Measurements from ENCODE around the gene SYNGAP1.

The SYNGAP1 gene

GRCh38 chr6:33405386-33405940, 14.4 kb upstream of the SYNGAP1 start:
- no peak for DNase-seq

- DNase-seq = no peak
These were observed 13.7 kb upstream of the SYNGAP1 start for GRCh38 chr6:33406126-33406525.

DNA sequence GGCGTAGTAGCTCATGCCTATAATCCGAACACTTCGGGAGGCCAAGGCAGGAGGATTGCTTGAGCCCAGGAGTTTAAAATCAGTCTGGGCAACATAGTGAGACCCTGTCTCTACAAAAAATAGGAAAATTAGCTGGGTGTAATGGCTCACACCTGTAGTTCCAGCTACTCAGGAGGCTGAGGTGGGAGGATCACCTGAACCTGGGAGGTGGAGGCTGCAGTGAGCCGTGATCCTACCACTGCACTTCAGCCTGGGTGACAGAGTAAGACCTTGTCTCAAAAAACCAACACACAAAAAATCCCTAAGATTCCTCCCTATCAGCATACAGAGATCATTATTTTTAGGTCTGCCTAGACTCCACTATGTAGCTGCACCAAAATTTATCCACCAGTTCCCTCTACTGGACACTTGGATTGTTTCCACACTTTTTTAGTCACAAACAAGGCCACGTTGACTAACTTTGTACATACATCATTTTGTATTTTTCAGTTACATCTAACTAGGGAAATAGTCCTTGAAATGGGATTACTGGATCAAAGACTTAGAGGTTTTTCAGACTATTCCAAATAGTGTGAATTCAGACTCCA, 12.6 kb upstream of the SYNGAP1 start:
- DNase-seq = no peak

DNA sequence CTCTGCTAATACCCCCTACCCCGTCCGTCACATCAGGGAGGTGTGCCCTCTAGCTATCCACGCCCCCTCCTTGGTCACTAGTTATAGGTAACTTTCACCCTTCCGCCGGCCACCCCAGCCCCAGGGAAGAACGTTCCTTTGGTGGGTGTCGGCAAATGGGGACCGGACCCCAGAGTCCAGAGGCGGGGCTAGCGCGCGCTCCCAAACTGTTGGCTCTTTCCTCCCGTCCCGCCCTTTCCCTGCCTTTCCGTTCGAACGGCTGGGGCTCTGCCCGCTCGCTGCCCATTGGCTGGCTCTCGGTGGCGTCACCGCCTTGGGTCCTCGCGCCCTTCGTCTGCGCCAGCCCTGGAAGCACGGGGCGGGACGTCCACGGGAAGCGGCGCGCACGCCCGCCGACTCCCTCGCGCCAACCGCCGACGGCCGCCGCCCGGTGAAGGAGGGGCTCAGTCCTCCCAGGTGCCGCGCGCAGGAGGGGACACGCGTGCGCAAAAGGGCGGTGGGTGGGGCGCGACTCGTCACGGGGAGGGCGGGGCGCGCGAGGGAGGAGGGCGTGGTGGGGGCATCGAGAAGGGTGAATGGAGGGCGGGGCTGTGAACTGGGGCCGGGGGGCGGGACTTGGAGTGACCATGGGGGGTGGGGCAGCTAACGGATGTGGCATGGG, 9.7 kb upstream of the SYNGAP1 start:
- DNase-seq = peak; percentile 97

- peak; percentile 88 for DNase-seq
These were observed 8.9 kb upstream of the SYNGAP1 start, which contains the start of gene PHF1 for GRCh38 chr6:33410711-33411631. PHF1 (plus strand) TSS chr6:33411014; CDS start chr6:33412264, 1,250 bp downstream.

DNA sequence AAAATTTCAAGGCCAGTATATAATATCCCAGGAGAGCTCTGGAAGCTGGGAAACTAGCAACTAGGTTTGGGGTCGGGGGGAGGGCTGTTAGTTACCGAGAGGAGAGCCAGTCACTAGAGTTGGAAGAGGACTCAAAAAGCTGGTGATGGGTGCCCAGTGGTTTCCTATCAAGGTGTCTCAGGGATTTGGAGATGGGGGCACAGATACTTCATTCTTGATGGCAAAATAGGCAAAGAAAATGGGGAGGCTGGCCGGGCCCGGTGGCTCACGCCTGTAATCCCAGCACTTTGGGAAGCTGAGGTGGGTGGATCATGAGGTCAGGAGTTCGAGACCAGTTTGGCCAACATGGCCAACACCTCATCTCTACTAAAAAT, 8.2 kb upstream of the SYNGAP1 start:
- no peak for DNase-seq

- no peak for DNase-seq
These were observed 7.5 kb upstream of the SYNGAP1 start for GRCh38 chr6:33412140-33413009.

DNA sequence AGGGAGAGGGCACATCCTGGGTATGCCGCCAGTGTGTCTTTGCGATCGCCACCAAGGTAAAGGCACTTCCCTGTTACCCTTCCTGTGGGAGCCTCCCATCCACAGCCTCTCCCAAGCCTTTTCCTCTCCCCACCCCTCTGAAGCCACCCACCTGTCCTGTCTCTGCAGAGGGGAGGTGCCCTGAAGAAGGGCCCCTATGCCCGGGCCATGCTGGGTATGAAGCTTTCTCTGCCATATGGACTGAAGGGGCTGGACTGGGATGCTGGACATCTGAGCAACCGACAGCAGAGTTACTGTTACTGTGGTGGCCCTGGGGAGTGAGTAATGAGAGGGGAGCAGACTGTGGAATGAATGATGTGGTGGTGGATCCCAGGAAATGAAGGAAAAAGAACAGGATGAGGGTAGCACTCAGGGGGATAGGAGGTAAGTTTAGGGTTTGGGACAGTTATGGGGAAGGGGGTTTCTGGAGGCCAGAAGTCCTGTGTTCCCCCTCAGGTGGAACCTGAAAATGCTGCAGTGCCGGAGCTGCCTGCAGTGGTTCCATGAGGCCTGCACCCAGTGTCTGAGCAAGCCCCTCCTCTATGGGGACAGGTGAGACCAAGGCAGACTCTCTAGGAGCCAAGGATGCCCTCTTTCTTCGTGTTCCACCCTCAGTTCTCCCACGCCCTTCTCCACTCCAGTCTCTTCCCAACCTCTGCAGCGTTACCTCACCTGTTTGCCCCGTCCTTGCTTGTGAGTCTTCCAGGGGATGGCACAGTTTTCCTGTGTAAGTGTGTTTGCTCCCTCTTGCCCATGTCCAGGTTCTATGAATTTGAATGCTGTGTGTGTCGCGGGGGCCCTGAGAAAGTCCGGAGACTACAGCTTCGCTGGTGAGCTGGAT, 6.4 kb upstream of the SYNGAP1 start:
- no peak for DNase-seq

- no peak for DNase-seq
These were observed 5.1 kb upstream of the SYNGAP1 start for GRCh38 chr6:33414592-33415271.

- DNase-seq = no peak
These were observed 4.0 kb upstream of the SYNGAP1 start for GRCh38 chr6:33415831-33416230.

GRCh38 chr6:33416386-33417127, 3.3 kb upstream of the SYNGAP1 start:
- DNase-seq = no peak

DNA sequence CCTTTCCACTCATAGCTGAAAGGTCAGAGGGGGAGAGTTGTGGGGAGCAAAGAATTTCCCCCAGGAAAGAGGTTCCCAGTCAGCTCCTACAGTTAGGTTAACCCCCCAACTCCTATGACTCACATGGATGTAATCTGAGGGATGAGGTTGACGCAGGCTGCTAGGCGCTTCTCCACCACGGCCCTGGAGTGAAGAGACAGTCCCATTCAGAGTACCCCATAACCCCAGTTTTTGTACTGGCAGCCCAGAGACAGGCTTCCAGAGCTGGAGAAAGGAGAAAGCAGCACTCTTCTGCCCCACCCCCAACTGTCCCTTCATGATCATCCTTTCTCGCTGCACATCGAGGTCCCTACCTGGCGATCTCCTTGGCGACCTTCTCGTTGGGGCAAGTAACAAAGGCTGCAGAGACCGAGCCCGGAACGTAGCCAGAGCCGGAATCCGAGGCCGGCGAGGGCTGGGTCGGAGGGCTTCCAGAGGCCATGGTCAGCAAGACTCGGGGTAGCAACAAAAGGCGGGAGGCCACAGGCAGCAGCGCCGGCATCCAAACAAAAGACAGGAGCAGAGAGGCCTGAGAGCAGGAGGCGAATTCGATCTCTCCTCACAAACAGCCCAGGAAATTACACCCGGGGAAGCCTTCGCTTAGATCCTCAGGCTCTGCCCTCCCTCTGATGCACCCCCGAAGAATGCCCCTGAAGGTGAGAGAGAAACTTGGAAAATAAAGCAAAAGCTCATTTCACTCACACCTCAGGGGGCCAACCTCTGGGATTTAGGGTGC, 2.5 kb upstream of the SYNGAP1 start:
- peak; percentile 32 for DNase-seq

DNA sequence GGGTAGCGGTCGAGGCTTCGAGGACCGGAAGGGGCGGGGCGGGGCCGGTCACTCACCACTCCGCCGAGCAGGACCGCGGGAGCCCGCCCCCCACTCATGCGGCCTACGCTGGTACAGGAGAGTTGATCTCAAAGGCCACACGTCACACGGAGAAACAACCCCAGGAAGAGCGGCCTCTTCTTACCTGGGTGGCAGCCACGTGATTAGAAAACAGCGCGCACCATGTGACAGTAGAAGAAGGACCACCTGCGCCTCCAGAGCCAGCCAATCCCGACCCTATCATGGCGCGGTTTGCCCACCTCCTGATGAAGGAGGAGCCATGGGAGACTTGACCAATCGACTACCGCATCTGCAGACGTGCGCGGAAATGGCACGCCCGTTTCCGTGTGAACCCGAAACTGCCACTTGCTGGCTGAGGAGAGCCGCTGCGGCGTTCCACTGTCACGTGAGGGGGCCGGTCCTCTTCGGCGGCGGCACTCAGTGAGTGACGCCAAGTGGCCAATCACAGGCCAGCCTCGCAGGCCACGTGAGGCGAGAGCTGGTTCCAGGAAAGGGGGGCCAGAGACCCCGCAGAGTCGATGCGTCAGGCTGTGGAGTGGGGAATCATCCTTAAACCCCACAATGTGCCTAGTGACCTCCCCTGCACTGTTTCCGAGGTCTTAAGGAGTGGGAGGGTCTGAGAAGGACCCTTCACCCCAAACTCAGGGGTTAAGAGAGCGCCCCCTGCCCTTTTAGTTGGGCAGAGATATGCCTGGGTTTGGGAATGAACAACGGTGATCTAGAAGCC, 1.8 kb upstream of the SYNGAP1 start, which contains the start of gene CUTA:
Gene CUTA, minus strand, starts transcription at position 205 of the 787 bp plus-strand sequence. Its CDS starts 107 bp downstream, at position 98.
- DNase-seq = peak; percentile 98

DNA sequence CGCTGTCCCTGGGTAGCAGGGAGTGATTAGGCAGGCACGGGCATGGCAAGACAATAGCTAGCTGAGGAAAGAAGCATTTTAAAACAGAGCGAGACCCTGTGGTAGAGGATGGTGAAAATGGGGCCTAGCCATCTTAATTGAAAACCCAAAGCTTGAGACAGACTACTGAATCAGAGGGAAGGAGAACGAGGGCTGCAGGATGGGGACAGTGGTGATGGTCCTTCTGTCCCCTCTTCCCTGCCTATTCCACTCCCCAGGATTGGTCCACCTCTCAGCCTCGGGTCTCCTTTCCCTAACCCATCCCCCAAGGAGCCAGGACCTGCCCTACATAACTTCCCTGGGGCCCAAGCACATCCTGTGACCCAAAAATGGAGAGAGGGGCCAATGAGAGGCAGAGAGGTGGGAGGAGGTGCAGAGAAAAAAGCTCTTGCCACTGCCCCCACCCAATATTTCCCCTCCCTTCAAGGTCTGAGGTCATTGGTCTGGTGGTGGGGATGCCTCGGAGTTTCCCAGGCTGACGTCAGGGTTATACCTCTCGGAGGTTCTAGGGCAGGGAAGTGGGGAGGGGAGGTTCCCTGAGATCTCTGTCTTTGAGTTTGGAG, 1.1 kb upstream of the SYNGAP1 start:
- peak; percentile 36 for DNase-seq

DNA sequence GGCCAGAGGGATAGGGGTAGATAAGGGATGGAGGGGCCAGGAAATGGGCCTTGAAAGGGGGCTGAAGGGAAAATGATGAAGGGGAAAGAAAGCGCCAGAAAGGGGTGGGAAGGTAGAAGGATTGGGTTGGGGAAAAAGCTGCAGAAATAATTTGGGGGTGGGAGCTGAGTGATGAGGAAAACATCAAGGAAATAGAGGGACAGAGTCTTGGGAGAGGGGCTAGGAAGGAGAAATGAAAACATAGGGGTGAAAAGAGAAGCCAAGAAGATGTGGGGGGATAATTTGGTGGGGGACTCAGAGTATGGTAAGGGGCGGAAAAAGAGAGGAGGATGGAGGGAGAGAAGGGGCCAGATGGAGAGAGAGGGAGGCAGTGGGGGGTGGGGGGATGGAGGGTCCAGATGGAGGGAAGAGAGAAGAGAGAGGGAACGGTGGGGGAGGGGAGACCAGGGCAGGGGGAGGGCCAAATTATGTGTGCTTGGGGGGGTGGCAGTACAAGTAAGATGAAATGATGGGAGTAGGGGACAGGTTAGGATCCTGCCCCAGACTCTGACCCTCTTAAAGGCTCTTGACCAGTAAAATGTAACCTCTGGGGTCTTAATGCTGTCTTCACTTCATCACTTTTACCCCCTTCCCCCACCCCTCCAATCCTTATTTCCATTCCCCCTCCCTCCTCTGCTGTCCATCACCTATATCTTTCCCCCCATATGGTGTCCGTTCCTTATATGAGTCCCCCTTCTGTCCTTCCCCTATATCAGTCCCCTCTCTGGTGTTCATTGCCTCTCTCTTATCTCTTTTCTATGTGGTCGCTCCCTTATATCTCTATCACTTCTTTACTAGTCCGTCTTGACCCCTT, 852 bp downstream of the SYNGAP1 start:
- no peak for DNase-seq

GRCh38 chr6:33421344-33421643, 1.4 kb downstream of the SYNGAP1 start:
- no peak for DNase-seq

DNA sequence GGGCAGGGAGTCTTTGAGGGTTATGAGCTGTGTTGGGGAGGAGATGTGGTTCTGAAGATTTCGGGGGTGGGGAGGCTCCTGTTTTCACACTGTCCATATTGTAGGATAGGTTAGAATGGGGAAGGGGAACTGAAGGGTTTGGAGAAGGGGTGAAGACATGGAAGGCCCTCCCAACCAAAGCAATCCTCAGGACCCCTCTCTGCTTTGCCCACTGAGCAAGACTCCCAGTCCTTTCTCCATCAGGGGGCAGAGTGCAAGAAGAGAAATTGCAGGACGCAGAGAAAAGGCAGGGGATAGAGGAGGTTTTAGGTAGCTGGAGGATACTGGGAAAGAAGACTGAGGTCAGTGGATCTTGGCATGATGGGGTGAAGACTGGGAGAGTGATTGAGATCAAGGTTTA, 3.9 kb downstream of the SYNGAP1 start:
- no peak for DNase-seq

Data from CD4-positive, alpha-beta T cell treated with Interleukin-17A for 4 hours (primary cell).